Left ventricle myocardium superior (tissue), 1 donor: ENCODE results near the gene RAPGEF5. TPM values are rescaled to one million over a fixed set of nuclear protein-coding genes. Genes with fewer than 3 reads are reported as not detected.

Experiments used
- ATAC-seq: fragments of 200-7000 bp; cut with Tn5 transposase; one replicate; pipeline ENCODE4 v1.9.1; 2020; ENCODE audit warnings: mild to moderate bottlenecking, moderate library complexity
- DNase-seq: peaks from one replicate; pipeline ENCODE4 v3.0.0-alpha.2; 2020
- intact Hi-C: fragments of 100-400 bp; cut with micrococcal nuclease; formaldehyde crosslinking; loops from one replicate; pipeline ENCODE4 v1.11.0; 2022
- total RNA-seq: library from RNA; stranded (reverse); fragmentation: NEBNext Ultra II Directional; extraction: Animal tissue kit (Norgen Biotek cat#: 25700); gene quantifications from one replicate; pipeline ENCODE4 v1.2.1, GENCODE V29; 2021
- donor health status: DM: no; HTN: yes; CAD: no; lungs with severe emphysema.

Gene RAPGEF5
- total RNA-seq, 1 donor from 2014 or later = 11.4 TPM

GRCh38 chr7:22147868-22148267 lies 209.1 kb downstream of the RAPGEF5 start:
- DNase-seq (no peak), ATAC-seq (no peak)
- intact Hi-C loops = no loop called here

- DNase-seq (no peak), ATAC-seq (no peak)
- intact Hi-C loops = no loop called here
Measured at GRCh38 chr7:22146961-22147512, 209.9 kb downstream of the RAPGEF5 start.

GRCh38 chr7:22144950-22145349 lies 212.0 kb downstream of the RAPGEF5 start:
- no peak for ATAC-seq
- intact Hi-C loops = no loop called here
- DNase-seq = no peak

GRCh38 chr7:22143491-22143890 lies 213.5 kb downstream of the RAPGEF5 start:
- DNase-seq (no peak), ATAC-seq (no peak)
- intact Hi-C loops = no loop called here

GRCh38 chr7:22142572-22142971 lies 214.4 kb downstream of the RAPGEF5 start:
- no peak for ATAC-seq
- intact Hi-C loops = no loop called here
- no peak for DNase-seq

GRCh38 chr7:22141355-22141754 lies 215.6 kb downstream of the RAPGEF5 start:
- ATAC-seq (no peak), DNase-seq (no peak)
- intact Hi-C loops = no loop called here

- intact Hi-C loops = no loop called here
- ATAC-seq = no peak
Measured at GRCh38 chr7:22140578-22140977, 216.4 kb downstream of the RAPGEF5 start.

GRCh38 chr7:22138886-22139285 lies 218.1 kb downstream of the RAPGEF5 start:
- no peak for ATAC-seq
- intact Hi-C loops = no loop called here
- no peak for DNase-seq

More at GRCh38 chr7:22140578-22140977, 216.4 kb downstream of the RAPGEF5 start:
- no peak for DNase-seq

- intact Hi-C loops = no loop called here
- no peak for ATAC-seq
Measured at GRCh38 chr7:22138106-22138505, 218.8 kb downstream of the RAPGEF5 start.

GRCh38 chr7:22137466-22137865 lies 219.5 kb downstream of the RAPGEF5 start:
- intact Hi-C loops = no loop called here
- no peak for DNase-seq
- no peak for ATAC-seq

More at GRCh38 chr7:22138106-22138505, 218.8 kb downstream of the RAPGEF5 start:
- no peak for DNase-seq

- intact Hi-C loops = no loop called here
- DNase-seq = no peak
- ATAC-seq = no peak
Measured at GRCh38 chr7:22137026-22137425, 219.9 kb downstream of the RAPGEF5 start.

GRCh38 chr7:22129819-22130580 lies 227.0 kb downstream of the RAPGEF5 start:
- DNase-seq = no peak
- ATAC-seq = no peak
- intact Hi-C loops = no loop called here

GRCh38 chr7:22129166-22129565 lies 227.8 kb downstream of the RAPGEF5 start:
- intact Hi-C loops = no loop called here
- ATAC-seq (no peak), DNase-seq (no peak)

- intact Hi-C loops = no loop called here
- DNase-seq = no peak
- ATAC-seq = no peak
Measured at GRCh38 chr7:22128528-22128920, 228.4 kb downstream of the RAPGEF5 start.

GRCh38 chr7:22127835-22128527 lies 229.0 kb downstream of the RAPGEF5 start:
- intact Hi-C loops = no loop called here
- no peak for DNase-seq
- ATAC-seq = no peak

- no peak for DNase-seq
- intact Hi-C loops = no loop called here
- ATAC-seq = no peak
Measured at GRCh38 chr7:22125436-22125835, 231.5 kb downstream of the RAPGEF5 start.

- intact Hi-C loops = no loop called here
- DNase-seq (no peak), ATAC-seq (peak; percentile 22)
Measured at GRCh38 chr7:22124941-22125340, 232.0 kb downstream of the RAPGEF5 start.

GRCh38 chr7:22123139-22123538 lies 233.8 kb downstream of the RAPGEF5 start:
- ATAC-seq = peak; percentile 50
- no peak for DNase-seq
- intact Hi-C loops = no loop called here

- intact Hi-C loops = no loop called here
- DNase-seq (no peak), ATAC-seq (peak; percentile 77)
Measured at GRCh38 chr7:22121702-22122474, 235.1 kb downstream of the RAPGEF5 start.
